T-helper 1 cell treated with Interleukin-12 subunit alpha and Interleukin-12 subunit beta and Interleukin-4 antibody, amounts not matched to agents 30 ng/mL and 1 ng/mL, for 36 hours (primary cell): Measurements from ENCODE around the gene GEMIN2. TPM values are rescaled to one million over a fixed set of nuclear protein-coding genes. Genes with fewer than 3 reads are reported as not detected.
"Not testable (repeated sequence)": the region's sequence is repeated elsewhere in the genome, so short reads cannot be mapped to it uniquely, and the experiment has no call there.

Experiments used
- intact Hi-C: fragments of 100-400 bp; cut with micrococcal nuclease; formaldehyde crosslinking; loops from one replicate; pipeline ENCODE4 v1.15.1; 2024
- total RNA-seq: library from RNA; stranded (reverse); gene quantifications from 2 replicates; pipeline ENCODE4 v1.2.3, GENCODE V29; 2022

GEMIN2 gene
- total RNA-seq, 1 donor from 2014 or later, result 17.9 TPM

DNA sequence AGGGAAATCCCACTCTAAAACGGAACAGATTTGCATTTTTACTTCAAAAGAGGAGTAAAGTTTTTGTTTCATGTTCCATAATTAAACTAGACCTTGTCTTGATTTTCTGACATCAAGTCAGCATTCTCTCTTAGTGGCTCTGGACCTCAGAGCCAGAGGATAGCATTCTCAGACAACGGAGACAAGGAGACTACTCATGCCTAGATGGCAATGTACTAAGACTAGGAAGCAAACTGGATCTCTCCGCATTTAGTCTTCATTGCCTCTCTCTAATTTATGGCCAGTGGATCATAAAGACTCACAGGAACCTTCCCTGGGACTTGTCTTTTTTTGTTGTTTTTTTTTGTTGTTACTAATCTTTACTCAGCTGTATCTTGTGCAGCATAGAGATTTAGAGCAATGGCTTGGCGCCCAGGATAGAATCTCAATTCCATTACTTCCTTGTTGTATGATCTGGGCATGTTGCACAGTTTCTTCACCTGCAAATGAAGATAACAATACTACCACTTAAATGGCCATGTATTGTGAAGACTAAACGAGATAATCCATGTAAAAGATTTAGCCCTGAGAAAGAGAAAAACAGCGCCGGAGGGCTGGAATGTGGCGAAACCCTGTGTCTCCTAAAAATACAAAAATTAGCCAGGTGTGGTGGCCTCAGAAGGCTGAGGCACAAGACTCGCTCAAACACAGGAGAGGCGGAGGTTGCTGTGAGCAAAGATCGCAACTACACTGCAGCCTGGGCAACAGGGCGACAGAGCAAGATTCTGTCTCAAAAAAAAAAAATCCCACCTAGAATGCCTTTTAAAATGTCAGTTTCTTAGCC lies 4.0 kb upstream of the GEMIN2 start:
- intact Hi-C loops, result no loop called here

DNA sequence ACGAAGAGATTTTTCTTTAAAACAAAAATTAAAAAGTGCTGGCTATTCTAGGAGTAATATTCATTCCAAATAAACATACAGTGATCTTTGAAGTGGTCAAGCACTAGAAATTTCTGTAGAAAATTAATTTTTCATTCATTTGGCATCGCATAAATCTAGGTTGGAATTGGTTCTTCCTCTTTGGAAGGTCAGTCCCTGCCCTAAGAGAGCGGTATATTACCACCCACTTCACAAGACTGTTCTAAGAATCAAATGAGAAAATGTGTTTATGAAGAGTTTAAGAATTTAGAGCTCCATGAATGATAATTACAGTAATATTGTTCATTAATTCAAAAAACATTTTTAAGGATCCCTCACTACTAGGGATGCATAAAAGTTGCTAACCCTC lies 444 bp upstream of the GEMIN2 start:
- intact Hi-C loops, result loop anchor here (1.0 to 2.0 kb wide), 7 partner anchors 10 to 319 kb away; partner anchors contain the start of genes FBXO33, SEC23A and TRAPPC6B

DNA sequence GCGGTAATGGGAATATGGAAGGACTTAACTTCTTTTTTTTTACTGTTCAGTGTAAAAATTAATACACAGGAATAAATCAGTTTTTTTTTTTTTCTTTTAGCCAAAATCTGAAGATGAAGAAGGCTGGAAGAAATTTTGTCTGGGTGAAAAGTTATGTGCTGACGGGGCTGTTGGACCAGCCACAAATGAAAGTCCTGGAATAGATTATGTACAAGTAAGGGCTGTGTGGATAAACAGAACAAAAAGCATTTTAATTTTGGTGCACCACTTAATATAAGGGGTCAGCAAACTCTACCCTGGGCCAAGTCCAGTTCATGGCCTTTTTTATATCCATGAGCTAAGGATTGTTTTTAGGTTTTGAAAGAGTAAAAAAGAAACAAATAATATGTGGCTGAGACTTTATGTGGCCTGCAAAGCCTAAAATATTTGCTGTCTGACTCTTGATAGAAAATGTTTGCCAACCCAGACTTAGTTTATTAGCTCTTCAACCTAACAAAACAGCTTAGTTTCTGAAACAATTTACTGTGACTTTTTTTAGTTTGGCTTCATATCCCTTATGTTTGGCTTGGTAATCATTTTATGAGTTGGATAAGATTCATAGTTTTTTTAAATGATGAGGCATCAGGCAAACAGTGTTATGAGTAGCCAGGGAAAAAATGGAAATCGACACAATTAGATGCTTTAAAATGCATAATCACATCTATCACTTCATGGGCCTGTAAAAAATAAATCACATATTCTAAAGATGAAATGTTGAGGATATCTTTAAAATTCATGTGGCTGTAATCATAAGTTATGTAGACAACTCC lies 8.4 kb downstream of the GEMIN2 start:
- intact Hi-C loops, result no loop called here

GRCh38 chr14:39137835-39138234 lies 23.7 kb downstream of the GEMIN2 start:
- intact Hi-C loops, result not testable (repeated sequence)

DNA sequence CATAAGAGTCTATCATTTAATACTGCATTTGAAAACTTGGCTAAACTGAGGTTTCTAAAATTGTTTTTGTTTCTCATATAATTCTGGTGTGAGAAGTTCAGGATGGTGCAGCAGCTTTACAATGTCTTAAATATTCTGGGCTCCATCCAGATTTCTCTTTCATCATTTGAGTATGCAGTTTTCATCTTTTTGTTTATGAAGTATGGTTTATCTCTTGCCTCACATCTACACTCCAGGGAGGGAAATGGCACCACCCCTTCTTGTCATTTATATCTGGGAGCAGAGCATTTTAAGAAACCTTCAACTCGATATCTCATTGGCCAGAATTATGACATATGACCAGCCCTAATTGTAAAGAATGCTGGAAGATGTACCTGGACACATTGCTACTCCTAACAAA lies 24.3 kb downstream of the GEMIN2 start:
- intact Hi-C loops, result no loop called here

DNA sequence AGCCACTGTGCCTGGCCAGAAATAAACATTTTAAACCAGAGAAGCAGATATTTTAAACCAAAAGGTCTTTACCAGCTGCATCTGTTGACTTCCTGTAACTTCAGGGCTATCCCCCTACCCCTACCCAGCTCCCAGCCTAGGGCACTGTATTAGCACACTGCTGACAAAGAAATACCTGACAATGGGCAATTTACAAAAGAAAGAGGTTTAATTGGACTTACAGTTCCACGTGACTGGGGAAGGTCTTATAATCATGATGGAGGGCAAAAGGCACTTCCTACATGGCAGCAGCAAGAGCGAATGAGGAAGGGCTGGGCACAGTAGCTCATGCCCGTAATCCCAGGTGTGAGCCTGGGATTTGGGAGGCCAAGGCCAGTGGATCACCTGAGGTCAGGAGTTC lies 26.0 kb downstream of the GEMIN2 start:
- intact Hi-C loops, result no loop called here

DNA sequence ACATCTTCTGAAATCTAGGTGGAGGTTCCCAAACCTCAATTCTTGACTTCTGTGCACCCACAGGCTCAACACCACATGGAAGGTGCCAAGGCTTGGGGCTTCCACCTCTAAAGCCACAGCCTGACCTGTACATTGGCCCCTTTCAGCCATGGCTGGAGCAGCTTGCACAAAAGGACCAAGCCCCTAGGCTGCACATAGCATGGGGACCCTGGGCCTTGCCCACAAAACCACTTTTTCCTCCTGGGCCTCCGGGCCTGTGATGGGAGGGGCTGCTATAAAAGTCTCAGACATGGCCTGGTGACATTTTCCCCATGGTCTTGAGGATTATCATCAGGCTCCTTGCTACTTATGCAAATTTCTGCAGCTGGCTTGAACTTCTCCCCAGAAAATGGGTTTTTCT lies 27.5 kb downstream of the GEMIN2 start:
- intact Hi-C loops, result not testable (repeated sequence)

DNA sequence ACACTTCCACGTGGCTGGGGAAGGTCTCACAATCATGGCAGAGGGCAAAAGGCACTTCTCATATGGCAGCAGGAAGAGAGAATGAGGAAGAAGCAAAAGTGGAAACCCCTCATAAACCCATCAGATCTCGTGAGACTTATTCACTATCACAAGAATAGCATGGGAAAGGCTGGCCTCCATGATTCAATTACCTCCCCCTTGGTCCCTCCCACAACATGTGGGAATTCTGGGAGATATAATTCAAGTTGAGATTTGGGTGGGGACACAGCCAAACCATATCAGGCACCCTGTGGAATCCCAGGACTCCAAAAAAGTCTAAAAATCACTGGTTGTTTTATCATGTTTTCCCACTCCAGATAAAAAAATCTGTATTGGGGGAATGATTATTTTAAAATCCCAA lies 29.1 kb downstream of the GEMIN2 start:
- intact Hi-C loops, result not testable (repeated sequence)

DNA sequence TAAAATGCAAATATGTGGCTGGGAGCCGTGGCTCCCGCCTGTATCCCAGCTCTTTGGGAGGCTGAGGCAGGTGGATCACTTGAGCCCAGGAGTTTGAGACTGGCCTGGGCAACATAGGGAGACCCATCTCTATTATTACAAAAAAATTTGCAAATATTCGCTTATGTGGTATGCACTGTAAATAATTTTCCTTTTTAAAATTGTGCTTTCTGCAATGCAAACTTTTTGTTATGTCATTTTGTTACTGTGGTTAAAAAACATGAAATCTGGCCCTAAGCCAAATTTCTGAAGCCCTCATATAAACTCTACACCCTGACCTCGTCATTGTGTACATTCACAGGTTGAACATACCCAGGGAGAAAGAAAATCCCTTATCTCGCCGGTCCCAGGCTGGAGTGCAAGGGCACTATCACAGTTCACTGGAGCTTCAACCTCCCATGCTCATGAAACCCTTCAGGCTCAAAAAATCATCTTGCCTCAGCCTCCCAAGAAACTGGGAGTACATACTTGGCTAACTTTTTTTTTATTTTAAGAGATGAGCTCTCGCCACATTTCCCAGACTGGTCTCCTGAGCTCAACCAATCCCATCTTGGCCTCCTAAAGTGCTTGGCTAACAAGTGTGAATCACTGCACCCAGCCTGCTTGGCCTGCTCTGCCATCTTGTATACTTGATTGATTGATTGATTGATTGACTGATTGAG lies 31.3 kb downstream of the GEMIN2 start:
- intact Hi-C loops, result no loop called here

GRCh38 chr14:39154594-39155189 lies 40.6 kb downstream of the GEMIN2 start:
- intact Hi-C loops, result no loop called here

DNA sequence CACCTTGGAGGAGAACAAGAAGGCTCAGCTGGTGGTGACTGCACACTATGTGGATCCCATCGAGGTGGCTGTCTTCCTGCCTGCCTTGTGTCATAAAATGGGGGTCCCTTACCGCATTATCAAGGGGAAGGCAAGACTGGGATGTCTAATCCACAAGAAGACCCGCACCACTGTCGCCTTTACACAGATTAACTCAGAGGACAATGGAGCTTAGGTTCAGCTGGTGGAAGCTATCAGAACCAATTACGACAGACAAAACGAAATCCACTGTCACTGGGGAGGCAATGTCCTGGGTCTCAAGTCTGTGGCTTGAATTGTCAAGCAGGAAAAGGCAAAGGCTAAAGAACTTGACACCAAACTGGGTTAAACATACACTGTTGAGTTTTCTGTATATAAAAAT lies 43.4 kb downstream of the GEMIN2 start:
- intact Hi-C loops, result no loop called here

- intact Hi-C loops, result no loop called here
Observed at GRCh38 chr14:39158222-39158858, 44.2 kb downstream of the GEMIN2 start.

GRCh38 chr14:39160494-39160893 lies 46.4 kb downstream of the GEMIN2 start:
- intact Hi-C loops, result no loop called here

DNA sequence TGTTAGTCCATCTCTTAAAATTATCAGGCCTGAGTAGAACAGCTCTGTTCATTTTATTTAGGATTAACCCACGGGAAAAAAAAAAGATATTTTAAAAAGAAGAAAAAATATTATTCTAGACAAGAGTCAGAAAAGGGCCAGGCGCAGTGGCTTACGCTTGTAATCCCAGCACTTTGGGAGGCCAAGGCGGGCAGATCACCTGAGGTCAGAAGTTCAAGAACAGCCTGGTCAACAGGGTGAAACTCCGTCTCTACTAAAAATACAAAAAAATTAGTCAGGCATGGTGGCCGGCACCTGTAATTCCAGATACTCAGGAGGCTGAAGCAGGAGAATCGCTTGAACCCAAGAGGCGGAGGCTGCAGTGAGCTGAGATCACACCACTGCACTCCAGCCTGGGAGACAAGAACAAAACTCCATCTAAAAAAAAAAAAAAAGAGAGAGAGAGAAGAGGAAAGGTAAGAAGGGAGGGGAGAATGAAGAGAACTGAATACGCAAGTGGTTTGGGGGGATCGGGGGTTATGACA lies 53.7 kb downstream of the GEMIN2 start:
- intact Hi-C loops, result not testable (repeated sequence)

DNA sequence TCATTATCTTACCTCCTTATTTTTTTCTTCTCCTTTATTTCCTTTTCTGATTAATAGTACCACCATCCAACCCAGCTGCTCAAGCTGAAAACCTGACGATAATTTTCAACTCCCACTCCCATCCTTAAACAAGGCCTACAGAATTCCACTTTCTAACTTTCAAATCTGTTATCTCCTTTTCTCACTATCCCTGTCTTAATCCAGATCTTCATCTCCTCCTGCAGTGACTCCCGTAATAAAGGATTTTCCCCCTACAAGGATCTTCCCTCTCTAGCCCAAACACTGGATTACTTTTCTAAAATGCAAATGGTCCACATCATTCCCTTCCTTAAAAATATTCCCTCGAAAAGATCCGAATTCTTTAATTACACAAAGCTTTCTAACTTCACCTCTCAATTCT lies 54.5 kb downstream of the GEMIN2 start:
- intact Hi-C loops, result no loop called here

DNA sequence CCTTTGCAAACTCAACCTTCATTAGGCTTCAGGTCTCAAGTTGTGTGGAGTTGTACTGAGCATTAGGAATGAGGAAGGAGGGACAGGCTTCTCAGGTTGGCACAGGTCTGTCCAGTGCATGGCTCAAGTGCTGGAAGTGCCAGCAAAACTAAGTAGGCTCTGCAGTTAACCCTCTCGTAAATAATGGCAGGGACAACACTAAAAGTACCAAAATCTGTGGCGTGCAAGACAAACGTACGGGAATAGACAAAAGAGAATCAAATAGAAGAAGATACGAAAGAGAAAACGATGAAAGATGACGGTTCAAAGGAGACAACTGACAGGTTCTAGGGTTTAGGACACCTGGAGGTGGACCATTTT lies 55.4 kb downstream of the GEMIN2 start:
- intact Hi-C loops, result no loop called here

DNA sequence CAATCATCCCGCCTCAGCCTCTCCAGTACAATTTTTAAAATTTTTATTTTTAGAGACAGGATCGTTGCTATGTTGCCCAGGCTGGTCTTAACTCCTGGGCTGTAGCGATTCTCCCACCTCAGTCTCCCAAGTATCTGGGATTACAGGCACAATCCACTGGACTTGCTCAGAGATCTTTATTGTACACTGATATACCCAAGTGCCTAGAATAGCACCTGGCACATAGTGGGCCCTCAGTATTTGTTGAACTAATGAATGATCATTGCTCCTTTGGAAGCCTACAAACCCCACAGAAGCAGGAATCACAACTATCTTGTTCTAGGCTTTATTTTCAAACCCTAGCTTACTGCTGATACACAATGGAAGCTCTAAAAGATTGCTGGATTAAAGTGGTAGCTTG lies 59.1 kb downstream of the GEMIN2 start:
- intact Hi-C loops, result no loop called here

DNA sequence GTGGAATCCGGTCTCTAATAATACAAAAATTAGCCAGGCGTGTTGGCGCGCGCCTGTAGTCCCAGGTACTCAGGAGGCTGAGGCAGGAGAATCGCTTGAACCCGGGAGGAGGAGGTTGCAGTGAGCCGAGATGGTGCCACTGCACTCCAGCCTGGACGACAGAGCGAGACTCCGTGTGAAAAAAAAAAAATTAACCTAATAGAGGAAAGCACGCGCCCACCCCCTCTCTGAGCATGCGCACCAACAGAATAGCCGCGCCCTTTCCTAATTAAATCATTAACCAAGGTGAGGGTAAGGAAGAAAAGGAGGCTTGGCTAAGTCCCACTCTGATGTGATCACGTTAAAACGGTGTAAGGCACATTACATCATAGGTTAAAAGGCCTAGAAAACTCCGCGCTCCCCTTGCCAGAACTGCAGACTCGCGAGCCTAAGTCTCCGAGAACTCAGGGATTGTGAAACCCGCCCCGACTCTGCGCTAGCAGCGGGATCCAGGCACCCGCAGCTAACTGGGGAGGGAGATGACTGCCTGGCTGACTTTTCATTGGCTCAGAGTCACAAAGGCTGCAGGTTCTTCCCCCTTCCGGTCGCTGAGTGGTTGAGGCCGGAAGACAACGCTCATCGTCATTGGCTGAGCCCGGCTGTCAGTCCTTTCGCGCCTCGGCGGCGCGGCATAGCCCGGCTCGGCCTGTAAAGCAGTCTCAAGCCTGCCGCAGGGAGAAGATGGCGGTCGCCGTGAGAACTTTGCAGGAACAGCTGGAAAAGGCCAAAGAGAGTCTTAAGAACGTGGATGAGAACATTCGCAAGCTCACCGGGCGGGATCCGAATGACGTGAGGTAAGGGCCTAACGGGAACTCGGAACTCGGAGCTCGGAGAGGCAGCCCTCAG lies 60.7 kb downstream of the GEMIN2 start, which contains the start of gene PNN:
TSS of gene PNN (plus strand) at position 695 of the 885 bp plus-strand sequence. CDS start at position 721, 26 bp downstream.
- intact Hi-C loops, result loop anchor here (1.0 kb wide), 6 partner anchors 32 to 257 kb away; partner anchors contain the start of genes FBXO33, GEMIN2 and SEC23A

- intact Hi-C loops, result loop anchor here (1.0 kb wide), 5 partner anchors 32 to 257 kb away; partner anchors contain the start of genes FBXO33 and SEC23A
Observed at GRCh38 chr14:39175445-39176262, 61.5 kb downstream of the GEMIN2 start.
